NCI-H1092 (cell line): Measurements from ENCODE around the gene PCDH19.

Source experiments
- DNase-seq: peaks from one replicate; lab custom pipeline; 2025; lab: John Stamatoyannopoulos, UW

Gene PCDH19

GRCh38 chrX:100404851-100405250 lies 5.2 kb downstream of the PCDH19 start:
- no peak for DNase-seq

- DNase-seq = no peak
Observed at GRCh38 chrX:100395781-100396180, 14.3 kb downstream of the PCDH19 start.

GRCh38 chrX:100381619-100382018 lies 28.5 kb downstream of the PCDH19 start:
- no peak for DNase-seq

GRCh38 chrX:100379388-100379986 lies 30.6 kb downstream of the PCDH19 start:
- DNase-seq = no peak

- no peak for DNase-seq
Observed at GRCh38 chrX:100377826-100378225, 32.2 kb downstream of the PCDH19 start.

- DNase-seq = no peak
Observed at GRCh38 chrX:100376576-100376975, 33.5 kb downstream of the PCDH19 start.

GRCh38 chrX:100373673-100374072 lies 36.4 kb downstream of the PCDH19 start:
- DNase-seq = no peak

GRCh38 chrX:100368167-100368566 lies 41.9 kb downstream of the PCDH19 start:
- no peak for DNase-seq

GRCh38 chrX:100363896-100364295 lies 46.2 kb downstream of the PCDH19 start:
- no peak for DNase-seq

GRCh38 chrX:100358766-100359165 lies 51.3 kb downstream of the PCDH19 start:
- DNase-seq = no peak

- no peak for DNase-seq
Observed at GRCh38 chrX:100356351-100356896, 53.6 kb downstream of the PCDH19 start.

GRCh38 chrX:100355680-100356079 lies 54.4 kb downstream of the PCDH19 start:
- no peak for DNase-seq

- no peak for DNase-seq
Observed at GRCh38 chrX:100353326-100353725, 56.7 kb downstream of the PCDH19 start.

- no peak for DNase-seq
Observed at GRCh38 chrX:100350704-100351489, 59.2 kb downstream of the PCDH19 start.

GRCh38 chrX:100349391-100349790 lies 60.7 kb downstream of the PCDH19 start:
- no peak for DNase-seq

GRCh38 chrX:100341142-100341510 lies 68.9 kb downstream of the PCDH19 start:
- DNase-seq = no peak

GRCh38 chrX:100340491-100341141 lies 69.5 kb downstream of the PCDH19 start:
- DNase-seq = no peak

- no peak for DNase-seq
Observed at GRCh38 chrX:100328351-100328750, 81.7 kb downstream of the PCDH19 start.

- no peak for DNase-seq
Observed at GRCh38 chrX:100319716-100320115, 90.4 kb downstream of the PCDH19 start.

- no peak for DNase-seq
Observed at GRCh38 chrX:100316987-100317386, 93.1 kb downstream of the PCDH19 start.

- DNase-seq = no peak
Observed at GRCh38 chrX:100315566-100315965, 94.5 kb downstream of the PCDH19 start.

GRCh38 chrX:100299559-100299958 lies 110.5 kb downstream of the PCDH19 start:
- DNase-seq = no peak

GRCh38 chrX:100297728-100298127 lies 112.3 kb downstream of the PCDH19 start:
- DNase-seq = no peak
